CD4-positive, alpha-beta T cell (primary cell): ENCODE measurements around the gene LSR. TPM values are rescaled to one million over a fixed set of nuclear protein-coding genes. Genes with fewer than 3 reads are reported as not detected.

Experiments
- ATAC-seq: fragments of 200-7000 bp; cut with Tn5 transposase; one replicate; pipeline ENCODE4 v1.10.0; 2022; ENCODE audit warnings: mild to moderate bottlenecking; ENCODE audit not compliant: poor library complexity
- CTCF ChIA-PET: fragments of 350-600 bp; sonication (Branson Sonifier 250); formaldehyde crosslinking; loops from one replicate; lab custom pipeline; 2021; ENCODE audit warnings: antibody characterized with exemption, inconsistent platforms; lab: Charles Lee
- POLR2A ChIA-PET: fragments of 350-600 bp; sonication (Branson Sonifier 250); formaldehyde crosslinking; loops from one replicate; lab custom pipeline; 2021; ENCODE audit warnings: antibody characterized with exemption, inconsistent platforms; lab: Charles Lee
- DNase-seq, 14 experiments: peaks; one replicate each; pipeline ENCODE4 v3.0.0-alpha.2; 2013 to 2020; ENCODE audit warnings: mixed read lengths in 2 of 14
- H3K27ac ChIP-seq, 2 donors: one replicate each; pipeline versions ENCODE4 v1.5.1 to v1.7.0; 2013; ENCODE audit warnings: low read length in 2 of 2, low read depth in 1 of 2, mild to moderate bottlenecking in 1 of 2
- H3K27me3 ChIP-seq, 2 experiments: 1 replicate in 1 of 2; 2 replicates in 1 of 2; pipeline versions ENCODE4 v1.6.1 to v1.7.0; 2013; ENCODE audit warnings: low read length in 2 of 2, control low read depth in 1 of 2, mild to moderate bottlenecking in 1 of 2, moderate library complexity in 1 of 2; ENCODE audit not compliant: insufficient read depth in 2 of 2, control insufficient read depth in 1 of 2
- H3K36me3 ChIP-seq: one replicate; pipeline ENCODE4 v1.6.1; 2013; ENCODE audit warnings: low read length, control low read depth; ENCODE audit not compliant: insufficient read depth
- H3K4me1 ChIP-seq: one replicate; pipeline ENCODE4 v1.6.1; 2013; ENCODE audit warnings: low read length, control low read depth; ENCODE audit not compliant: insufficient read depth
- H3K4me3 ChIP-seq: one replicate; pipeline ENCODE4 v1.5.1; 2013; ENCODE audit warnings: mild to moderate bottlenecking, low read length, moderate library complexity
- H3K9me3 ChIP-seq, 2 experiments: 1 replicate in 1 of 2; 2 replicates in 1 of 2; pipeline versions ENCODE4 v1.6.1 to v1.7.0; 2013; ENCODE audit warnings: low read length in 2 of 2, mild to moderate bottlenecking in 2 of 2, control low read depth in 1 of 2, moderate library complexity in 1 of 2; ENCODE audit not compliant: control insufficient read depth in 1 of 2, insufficient read depth in 1 of 2
- H3K27ac Mint-ChIP-seq: one replicate; pipeline ENCODE4 v1.8.0; 2020; ENCODE audit warnings: mixed read lengths
- H3K27me3 Mint-ChIP-seq: one replicate; pipeline ENCODE4 v1.8.0; 2021; ENCODE audit warnings: mixed read lengths
- H3K36me3 Mint-ChIP-seq: one replicate; pipeline ENCODE4 v1.8.0; 2021; ENCODE audit warnings: low read depth, mixed read lengths
- H3K4me1 Mint-ChIP-seq: one replicate; pipeline ENCODE4 v1.8.0; 2021; ENCODE audit warnings: low read depth, mixed read lengths
- H3K4me3 Mint-ChIP-seq: one replicate; pipeline ENCODE4 v1.8.0; 2020; ENCODE audit warnings: mild to moderate bottlenecking, mixed read lengths
- H3K9me3 Mint-ChIP-seq: one replicate; pipeline ENCODE4 v1.8.0; 2020; ENCODE audit warnings: mixed read lengths
- CTCF ChIP-seq: fragments of 200-600 bp; IDR thresholded peaks from one replicate; pipeline ENCODE4 v1.8.0; 2022; ENCODE audit warnings: antibody characterized with exemption, mild to moderate bottlenecking
- intact Hi-C, 2 experiments: fragments of 100-400 bp; cut with DNase I in 1 of 2; cut with micrococcal nuclease in 1 of 2; formaldehyde crosslinking; loops; one replicate each; pipeline versions ENCODE4 v1.15.1 to v1.9.0; 2023 to 2025; cut with DNase I, micrococcal nuclease
- total RNA-seq, 174 experiments: library from RNA in 2 of 174; stranded (reverse) in 2 of 174; gene quantifications; one replicate each; pipeline ENCODE4 v1.2.3 and lab custom pipeline; 2021 to 2026

Gene LSR
- total RNA-seq, 2 experiments from 2014 or later: 45.0 to 47.9 TPM

GRCh38 chr19:35292421-35293362 lies 43.9 kb downstream of the LSR start:
- DNase-seq (no peak), ATAC-seq (no peak)
- H3K4me3 Mint-ChIP-seq: no peak overlapping the region
- H3K36me3 Mint-ChIP-seq: no peaks in the 10 kb centered on the region
- Histone ChIP-seq H3K9me3 (no peaks in the 10 kb centered on the region), H3K4me1 (peaks cover 17% of the 10 kb centered on the region), H3K27ac (no peak overlapping the region), H3K4me3 (no peak overlapping the region), H3K27me3 (no peaks in the 10 kb centered on the region), H3K36me3 (no peaks in the 10 kb centered on the region)
- TF ChIP-seq CTCF: no peak
- ChIA-PET CTCF (no interaction called here), POLR2A (no interaction called here)
- intact Hi-C loops: no loop called here
- no peak overlapping the region for H3K27ac Mint-ChIP-seq
- H3K9me3 Mint-ChIP-seq: no peaks in the 10 kb centered on the region
- H3K4me1 Mint-ChIP-seq: peaks cover 7% of the 10 kb centered on the region
- no peaks in the 10 kb centered on the region for H3K27me3 Mint-ChIP-seq

- Mint-ChIP-seq H3K36me3 (no peaks in the 10 kb centered on the region), H3K4me3 (no peak overlapping the region), H3K4me1 (peaks cover 7% of the 10 kb centered on the region), H3K9me3 (no peaks in the 10 kb centered on the region), H3K27me3 (no peaks in the 10 kb centered on the region), H3K27ac (no peak overlapping the region)
- no peaks in the 10 kb centered on the region for H3K9me3 ChIP-seq
- DNase-seq: no peak
- peaks cover 17% of the 10 kb centered on the region for H3K4me1 ChIP-seq
- no peak overlapping the region for H3K4me3 ChIP-seq
- POLR2A ChIA-PET: no interaction called here
- no peaks in the 10 kb centered on the region for H3K27me3 ChIP-seq
- CTCF ChIA-PET: no interaction called here
- intact Hi-C loops: no loop called here
- H3K27ac ChIP-seq: no peak overlapping the region
- no peak for ATAC-seq
- no peaks in the 10 kb centered on the region for H3K36me3 ChIP-seq
- TF ChIP-seq CTCF: no peak
These were observed 44.5 kb downstream of the LSR start for GRCh38 chr19:35293363-35293739.

GRCh38 chr19:35293808-35294207 lies 45.0 kb downstream of the LSR start:
- Mint-ChIP-seq H3K4me1 (peaks cover 7% of the 10 kb centered on the region), H3K4me3 (no peak overlapping the region), H3K36me3 (no peaks in the 10 kb centered on the region), H3K27me3 (no peaks in the 10 kb centered on the region), H3K9me3 (no peaks in the 10 kb centered on the region), H3K27ac (no peak overlapping the region)
- CTCF ChIA-PET: no interaction called here
- Histone ChIP-seq H3K4me1 (peaks cover 17% of the 10 kb centered on the region), H3K9me3 (no peaks in the 10 kb centered on the region), H3K27ac (no peak overlapping the region), H3K36me3 (no peaks in the 10 kb centered on the region), H3K27me3 (no peaks in the 10 kb centered on the region), H3K4me3 (no peak overlapping the region)
- POLR2A ChIA-PET: no interaction called here
- DNase-seq (no peak), ATAC-seq (no peak)
- intact Hi-C loops: no loop called here
- TF ChIP-seq CTCF: no peak
